WTC11 (cell line): ENCODE results near the gene NHSL2. TPM values are rescaled to one million over a fixed set of nuclear protein-coding genes. Genes with fewer than 3 reads are reported as not detected.

Experiments
- ATAC-seq: fragments of 200-7000 bp; cut with Tn5 transposase; 2 replicates; pipeline ENCODE4 v1.10.0; 2021; ENCODE audit warnings: mild to moderate bottlenecking, moderate library complexity
- CTCF ChIA-PET: fragments of 300-600 bp; sonication (Branson Sonifier 250); formaldehyde crosslinking; loops from one replicate; lab custom pipeline; 2021; ENCODE audit warnings: antibody characterized with exemption; lab: Charles Lee
- POLR2A ChIA-PET: fragments of 350-600 bp; sonication (Branson Sonifier 250); formaldehyde crosslinking; loops from one replicate; lab custom pipeline; 2021; ENCODE audit warnings: antibody characterized with exemption; lab: Charles Lee
- DNase-seq: peaks from one replicate; pipeline ENCODE4 v3.0.0; 2021; ENCODE audit warnings: low spot score
- H3K27ac Mint-ChIP-seq: 2 replicates; pipeline ENCODE4 v1.8.0; 2021; ENCODE audit warnings: mixed read lengths
- H3K27me3 Mint-ChIP-seq: 2 replicates; pipeline ENCODE4 v1.8.0; 2021; ENCODE audit warnings: low read depth, mild to moderate bottlenecking, moderate library complexity, mixed read lengths
- H3K36me3 Mint-ChIP-seq: 2 replicates; pipeline ENCODE4 v1.8.0; 2021; ENCODE audit warnings: mixed read lengths
- H3K4me1 Mint-ChIP-seq: 2 replicates; pipeline ENCODE4 v1.8.0; 2022; ENCODE audit warnings: mixed read lengths
- H3K4me3 Mint-ChIP-seq: 2 replicates; pipeline ENCODE4 v1.8.0; 2021; ENCODE audit warnings: mild to moderate bottlenecking, moderate library complexity, mixed read lengths
- H3K9me3 Mint-ChIP-seq: 2 replicates; pipeline ENCODE4 v1.8.0; 2021; ENCODE audit warnings: mixed read lengths
- CREB1 ChIP-seq: sonication (generic); formaldehyde crosslinking; IDR thresholded peaks from 2 replicates; pipeline ENCODE4 v1.8.0; 2023; ENCODE audit warnings: mild to moderate bottlenecking, missing genetic modification reagents
- ELF4 ChIP-seq: sonication (generic); formaldehyde crosslinking; IDR thresholded peaks from 2 replicates; pipeline ENCODE4 v1.8.1; 2022; ENCODE audit warnings: low read depth, mild to moderate bottlenecking, moderate library complexity, missing genetic modification reagents
- IRF1 ChIP-seq: sonication (generic); formaldehyde crosslinking; IDR thresholded peaks from 2 replicates; pipeline ENCODE4 v1.8.0; 2023; ENCODE audit warnings: missing genetic modification reagents
- MXD4 ChIP-seq: fragments of 250-450 bp; sonication (Bioruptor Pico); IDR thresholded peaks from 2 replicates; pipeline ENCODE4 v1.8.0; 2021; ENCODE audit warnings: mild to moderate bottlenecking, moderate library complexity, borderline replicate concordance
- NR2C2 ChIP-seq: sonication (generic); formaldehyde crosslinking; IDR thresholded peaks from 2 replicates; pipeline ENCODE4 v1.8.0; 2022; ENCODE audit warnings: mild to moderate bottlenecking, missing genetic modification reagents
- SMAD3 ChIP-seq: sonication (generic); formaldehyde crosslinking; IDR thresholded peaks from 2 replicates; pipeline ENCODE4 v1.8.0; 2022; ENCODE audit warnings: missing genetic modification reagents, mild to moderate bottlenecking, borderline replicate concordance
- TCF7 ChIP-seq: sonication (generic); formaldehyde crosslinking; IDR thresholded peaks from 2 replicates; pipeline ENCODE4 v1.8.0; 2022; ENCODE audit warnings: mild to moderate bottlenecking, low read depth, missing genetic modification reagents, moderate library complexity
- TEAD1 ChIP-seq: sonication (generic); formaldehyde crosslinking; IDR thresholded peaks from 2 replicates; pipeline ENCODE4 v1.8.0; 2022; ENCODE audit warnings: mild to moderate bottlenecking, missing genetic modification reagents
- ZNF138 ChIP-seq: sonication (generic); formaldehyde crosslinking; conservative IDR thresholded peaks from 2 replicates; pipeline ENCODE4 v1.8.1; 2022; ENCODE audit warnings: mild to moderate bottlenecking, moderate library complexity, missing genetic modification reagents
- ZNF219 ChIP-seq: sonication (generic); formaldehyde crosslinking; IDR thresholded peaks from 2 replicates; pipeline ENCODE4 v1.8.0; 2023; ENCODE audit warnings: missing genetic modification reagents, mild to moderate bottlenecking, borderline replicate concordance
- ZNF232 ChIP-seq: sonication (generic); formaldehyde crosslinking; IDR thresholded peaks from 2 replicates; pipeline ENCODE4 v1.8.0; 2022; ENCODE audit warnings: mild to moderate bottlenecking, missing genetic modification reagents
- ZNF671 ChIP-seq: fragments of 250-450 bp; sonication (Bioruptor Pico); IDR thresholded peaks from 2 replicates; pipeline ENCODE4 v1.8.0; 2021; ENCODE audit warnings: mild to moderate bottlenecking
- total RNA-seq: library from RNA; stranded (reverse); gene quantifications from 3 replicates; pipeline ENCODE4 v1.2.3, GENCODE V29; 2021
- TF ChIP-seq, protein P1 (sequence below): sonication (generic); formaldehyde crosslinking; IDR thresholded peaks from 2 replicates; pipeline ENCODE4 v1.8.0; 2022; ENCODE audit warnings: missing genetic modification reagents
- TF ChIP-seq, protein P2 (sequence below): sonication (generic); formaldehyde crosslinking; IDR thresholded peaks from 2 replicates; pipeline ENCODE4 v1.8.0; 2022; ENCODE audit warnings: mild to moderate bottlenecking, missing genetic modification reagents
- TF ChIP-seq, protein P3 (sequence below): sonication (generic); formaldehyde crosslinking; IDR thresholded peaks from 2 replicates; pipeline ENCODE4 v1.8.1; 2022; ENCODE audit warnings: low read depth, mild to moderate bottlenecking, moderate library complexity, missing genetic modification reagents, borderline replicate concordance
- TF ChIP-seq, protein P4 (sequence below): sonication (generic); formaldehyde crosslinking; IDR thresholded peaks from 2 replicates; pipeline ENCODE4 v1.8.0; 2022; ENCODE audit warnings: mild to moderate bottlenecking, missing genetic modification reagents
- TF ChIP-seq, protein P5 (sequence below): sonication (generic); formaldehyde crosslinking; conservative IDR thresholded peaks from 2 replicates; pipeline ENCODE4 v1.8.1; 2023; ENCODE audit warnings: mild to moderate bottlenecking, low read depth, missing genetic modification reagents, moderate library complexity
- TF ChIP-seq, protein P6 (sequence below): fragments of 200-600 bp; IDR thresholded peaks from 2 replicates; pipeline ENCODE4 v1.8.0; 2022; ENCODE audit warnings: antibody characterized with exemption

NHSL2 gene
- total RNA-seq, 1 experiment from 2014 or later = 7.9 TPM

GRCh38 chrX:72123471-72124185 lies 213.0 kb downstream of the NHSL2 start:
- Mint-ChIP-seq H3K4me1 (peaks cover 51% of the 10 kb centered on the region), H3K9me3 (no peaks in the 10 kb centered on the region), H3K4me3 (peak overlapping the region; percentile 18; the same call in 1 of the 2 replicates), H3K27me3 (peaks cover 5% of the 10 kb centered on the region), H3K27ac (peak overlapping the region; percentile 83), H3K36me3 (no peaks in the 10 kb centered on the region)
- ChIA-PET POLR2A (no interaction called here), CTCF (interaction anchor here (0.8 to 4.3 kb wide), 6 partner anchors 22 to 212 kb away, joined by 3 to 31 read pairs (median 5); partner anchors contain the start of gene NHSL2)
- DNase-seq = peak; percentile 51
- peak; percentile 77 for ATAC-seq
- no peak for TF ChIP-seq NR2C2 (CRISPR knock-in tag)
- no peak for TF ChIP-seq IRF1 (CRISPR knock-in tag)
- TF ChIP-seq, protein P1, sequence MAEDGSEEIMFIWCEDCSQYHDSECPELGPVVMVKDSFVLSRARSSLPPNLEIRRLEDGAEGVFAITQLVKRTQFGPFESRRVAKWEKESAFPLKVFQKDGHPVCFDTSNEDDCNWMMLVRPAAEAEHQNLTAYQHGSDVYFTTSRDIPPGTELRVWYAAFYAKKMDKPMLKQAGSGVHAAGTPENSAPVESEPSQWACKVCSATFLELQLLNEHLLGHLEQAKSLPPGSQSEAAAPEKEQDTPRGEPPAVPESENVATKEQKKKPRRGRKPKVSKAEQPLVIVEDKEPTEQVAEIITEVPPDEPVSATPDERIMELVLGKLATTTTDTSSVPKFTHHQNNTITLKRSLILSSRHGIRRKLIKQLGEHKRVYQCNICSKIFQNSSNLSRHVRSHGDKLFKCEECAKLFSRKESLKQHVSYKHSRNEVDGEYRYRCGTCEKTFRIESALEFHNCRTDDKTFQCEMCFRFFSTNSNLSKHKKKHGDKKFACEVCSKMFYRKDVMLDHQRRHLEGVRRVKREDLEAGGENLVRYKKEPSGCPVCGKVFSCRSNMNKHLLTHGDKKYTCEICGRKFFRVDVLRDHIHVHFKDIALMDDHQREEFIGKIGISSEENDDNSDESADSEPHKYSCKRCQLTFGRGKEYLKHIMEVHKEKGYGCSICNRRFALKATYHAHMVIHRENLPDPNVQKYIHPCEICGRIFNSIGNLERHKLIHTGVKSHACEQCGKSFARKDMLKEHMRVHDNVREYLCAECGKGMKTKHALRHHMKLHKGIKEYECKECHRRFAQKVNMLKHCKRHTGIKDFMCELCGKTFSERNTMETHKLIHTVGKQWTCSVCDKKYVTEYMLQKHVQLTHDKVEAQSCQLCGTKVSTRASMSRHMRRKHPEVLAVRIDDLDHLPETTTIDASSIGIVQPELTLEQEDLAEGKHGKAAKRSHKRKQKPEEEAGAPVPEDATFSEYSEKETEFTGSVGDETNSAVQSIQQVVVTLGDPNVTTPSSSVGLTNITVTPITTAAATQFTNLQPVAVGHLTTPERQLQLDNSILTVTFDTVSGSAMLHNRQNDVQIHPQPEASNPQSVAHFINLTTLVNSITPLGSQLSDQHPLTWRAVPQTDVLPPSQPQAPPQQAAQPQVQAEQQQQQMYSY = no peak
- TF ChIP-seq CREB1 (CRISPR knock-in tag) = no peak
- no peak for TF ChIP-seq TEAD1
- TF ChIP-seq ZNF138 (CRISPR knock-in tag) = no peak
- TF ChIP-seq, protein P2, sequence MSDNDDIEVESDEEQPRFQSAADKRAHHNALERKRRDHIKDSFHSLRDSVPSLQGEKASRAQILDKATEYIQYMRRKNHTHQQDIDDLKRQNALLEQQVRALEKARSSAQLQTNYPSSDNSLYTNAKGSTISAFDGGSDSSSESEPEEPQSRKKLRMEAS (CRISPR knock-in tag) = no peak
- no peak for TF ChIP-seq TCF7 (CRISPR knock-in tag)
- no peak for TF ChIP-seq SMAD3 (CRISPR knock-in tag)
- TF ChIP-seq, protein P3, sequence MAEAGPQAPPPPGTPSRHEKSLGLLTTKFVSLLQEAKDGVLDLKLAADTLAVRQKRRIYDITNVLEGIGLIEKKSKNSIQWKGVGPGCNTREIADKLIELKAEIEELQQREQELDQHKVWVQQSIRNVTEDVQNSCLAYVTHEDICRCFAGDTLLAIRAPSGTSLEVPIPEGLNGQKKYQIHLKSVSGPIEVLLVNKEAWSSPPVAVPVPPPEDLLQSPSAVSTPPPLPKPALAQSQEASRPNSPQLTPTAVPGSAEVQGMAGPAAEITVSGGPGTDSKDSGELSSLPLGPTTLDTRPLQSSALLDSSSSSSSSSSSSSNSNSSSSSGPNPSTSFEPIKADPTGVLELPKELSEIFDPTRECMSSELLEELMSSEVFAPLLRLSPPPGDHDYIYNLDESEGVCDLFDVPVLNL (CRISPR knock-in tag) = no peak
- TF ChIP-seq, protein P4, sequence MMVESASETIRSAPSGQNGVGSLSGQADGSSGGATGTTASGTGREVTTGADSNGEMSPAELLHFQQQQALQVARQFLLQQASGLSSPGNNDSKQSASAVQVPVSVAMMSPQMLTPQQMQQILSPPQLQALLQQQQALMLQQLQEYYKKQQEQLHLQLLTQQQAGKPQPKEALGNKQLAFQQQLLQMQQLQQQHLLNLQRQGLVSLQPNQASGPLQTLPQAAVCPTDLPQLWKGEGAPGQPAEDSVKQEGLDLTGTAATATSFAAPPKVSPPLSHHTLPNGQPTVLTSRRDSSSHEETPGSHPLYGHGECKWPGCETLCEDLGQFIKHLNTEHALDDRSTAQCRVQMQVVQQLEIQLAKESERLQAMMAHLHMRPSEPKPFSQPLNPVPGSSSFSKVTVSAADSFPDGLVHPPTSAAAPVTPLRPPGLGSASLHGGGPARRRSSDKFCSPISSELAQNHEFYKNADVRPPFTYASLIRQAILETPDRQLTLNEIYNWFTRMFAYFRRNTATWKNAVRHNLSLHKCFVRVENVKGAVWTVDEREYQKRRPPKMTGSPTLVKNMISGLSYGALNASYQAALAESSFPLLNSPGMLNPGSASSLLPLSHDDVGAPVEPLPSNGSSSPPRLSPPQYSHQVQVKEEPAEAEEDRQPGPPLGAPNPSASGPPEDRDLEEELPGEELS (CRISPR knock-in tag) = no peak
- no peak for TF ChIP-seq MXD4 (CRISPR knock-in tag)
- TF ChIP-seq ZNF219 = no peak
- TF ChIP-seq, protein P5, sequence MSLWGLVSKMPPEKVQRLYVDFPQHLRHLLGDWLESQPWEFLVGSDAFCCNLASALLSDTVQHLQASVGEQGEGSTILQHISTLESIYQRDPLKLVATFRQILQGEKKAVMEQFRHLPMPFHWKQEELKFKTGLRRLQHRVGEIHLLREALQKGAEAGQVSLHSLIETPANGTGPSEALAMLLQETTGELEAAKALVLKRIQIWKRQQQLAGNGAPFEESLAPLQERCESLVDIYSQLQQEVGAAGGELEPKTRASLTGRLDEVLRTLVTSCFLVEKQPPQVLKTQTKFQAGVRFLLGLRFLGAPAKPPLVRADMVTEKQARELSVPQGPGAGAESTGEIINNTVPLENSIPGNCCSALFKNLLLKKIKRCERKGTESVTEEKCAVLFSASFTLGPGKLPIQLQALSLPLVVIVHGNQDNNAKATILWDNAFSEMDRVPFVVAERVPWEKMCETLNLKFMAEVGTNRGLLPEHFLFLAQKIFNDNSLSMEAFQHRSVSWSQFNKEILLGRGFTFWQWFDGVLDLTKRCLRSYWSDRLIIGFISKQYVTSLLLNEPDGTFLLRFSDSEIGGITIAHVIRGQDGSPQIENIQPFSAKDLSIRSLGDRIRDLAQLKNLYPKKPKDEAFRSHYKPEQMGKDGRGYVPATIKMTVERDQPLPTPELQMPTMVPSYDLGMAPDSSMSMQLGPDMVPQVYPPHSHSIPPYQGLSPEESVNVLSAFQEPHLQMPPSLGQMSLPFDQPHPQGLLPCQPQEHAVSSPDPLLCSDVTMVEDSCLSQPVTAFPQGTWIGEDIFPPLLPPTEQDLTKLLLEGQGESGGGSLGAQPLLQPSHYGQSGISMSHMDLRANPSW (CRISPR knock-in tag) = no peak
- no peak for TF ChIP-seq ZNF671 (CRISPR knock-in tag)
- TF ChIP-seq ELF4 = no peak
- TF ChIP-seq, protein P6, sequence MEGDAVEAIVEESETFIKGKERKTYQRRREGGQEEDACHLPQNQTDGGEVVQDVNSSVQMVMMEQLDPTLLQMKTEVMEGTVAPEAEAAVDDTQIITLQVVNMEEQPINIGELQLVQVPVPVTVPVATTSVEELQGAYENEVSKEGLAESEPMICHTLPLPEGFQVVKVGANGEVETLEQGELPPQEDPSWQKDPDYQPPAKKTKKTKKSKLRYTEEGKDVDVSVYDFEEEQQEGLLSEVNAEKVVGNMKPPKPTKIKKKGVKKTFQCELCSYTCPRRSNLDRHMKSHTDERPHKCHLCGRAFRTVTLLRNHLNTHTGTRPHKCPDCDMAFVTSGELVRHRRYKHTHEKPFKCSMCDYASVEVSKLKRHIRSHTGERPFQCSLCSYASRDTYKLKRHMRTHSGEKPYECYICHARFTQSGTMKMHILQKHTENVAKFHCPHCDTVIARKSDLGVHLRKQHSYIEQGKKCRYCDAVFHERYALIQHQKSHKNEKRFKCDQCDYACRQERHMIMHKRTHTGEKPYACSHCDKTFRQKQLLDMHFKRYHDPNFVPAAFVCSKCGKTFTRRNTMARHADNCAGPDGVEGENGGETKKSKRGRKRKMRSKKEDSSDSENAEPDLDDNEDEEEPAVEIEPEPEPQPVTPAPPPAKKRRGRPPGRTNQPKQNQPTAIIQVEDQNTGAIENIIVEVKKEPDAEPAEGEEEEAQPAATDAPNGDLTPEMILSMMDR = no peak
- TF ChIP-seq ZNF232 = no peak
